ENCODE data around the gene GMDS.

Gene GMDS

GRCh38 chr6:1906609-1907008 lies 338.8 kb downstream of the GMDS start:
- TF ChIP-seq, protein P1, sequence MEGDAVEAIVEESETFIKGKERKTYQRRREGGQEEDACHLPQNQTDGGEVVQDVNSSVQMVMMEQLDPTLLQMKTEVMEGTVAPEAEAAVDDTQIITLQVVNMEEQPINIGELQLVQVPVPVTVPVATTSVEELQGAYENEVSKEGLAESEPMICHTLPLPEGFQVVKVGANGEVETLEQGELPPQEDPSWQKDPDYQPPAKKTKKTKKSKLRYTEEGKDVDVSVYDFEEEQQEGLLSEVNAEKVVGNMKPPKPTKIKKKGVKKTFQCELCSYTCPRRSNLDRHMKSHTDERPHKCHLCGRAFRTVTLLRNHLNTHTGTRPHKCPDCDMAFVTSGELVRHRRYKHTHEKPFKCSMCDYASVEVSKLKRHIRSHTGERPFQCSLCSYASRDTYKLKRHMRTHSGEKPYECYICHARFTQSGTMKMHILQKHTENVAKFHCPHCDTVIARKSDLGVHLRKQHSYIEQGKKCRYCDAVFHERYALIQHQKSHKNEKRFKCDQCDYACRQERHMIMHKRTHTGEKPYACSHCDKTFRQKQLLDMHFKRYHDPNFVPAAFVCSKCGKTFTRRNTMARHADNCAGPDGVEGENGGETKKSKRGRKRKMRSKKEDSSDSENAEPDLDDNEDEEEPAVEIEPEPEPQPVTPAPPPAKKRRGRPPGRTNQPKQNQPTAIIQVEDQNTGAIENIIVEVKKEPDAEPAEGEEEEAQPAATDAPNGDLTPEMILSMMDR (conservative IDR thresholded peaks at IDR 0.05; ENCODE audit: low read depth, low read length), result no peak
- no peaks in the 10 kb centered on the region; the same call in 1 of the 2 replicates for H3K36me3 ChIP-seq (ENCODE audit: insufficient read depth)
- H2AFZ ChIP-seq (ENCODE audit: low read depth), result no peak overlapping the region
- no peaks in the 10 kb centered on the region for H3K27me3 ChIP-seq (ENCODE audit: insufficient read depth, low read depth)
- no peaks in the 10 kb centered on the region for H4K20me1 ChIP-seq (ENCODE audit: insufficient read depth)
- no peak overlapping the region for H3K27ac ChIP-seq
- H3K4me1 ChIP-seq (ENCODE audit: low read depth, poor library complexity, severe bottlenecking), result no peaks in the 10 kb centered on the region
- H3K79me2 ChIP-seq (ENCODE audit: insufficient read depth, low read depth), result no peaks in the 10 kb centered on the region
- no peak overlapping the region for H3K4me3 ChIP-seq (IDR thresholded peaks at IDR 0.05; ENCODE audit: insufficient read depth, low read depth, low read length)
- no peak overlapping the region for H3K4me2 ChIP-seq
- H3K9ac ChIP-seq, result no peak overlapping the region

- H3K27me3 ChIP-seq (ENCODE audit: insufficient read depth, low read depth), result no peaks in the 10 kb centered on the region
- H3K27ac ChIP-seq, result no peak overlapping the region
- no peak overlapping the region for H3K4me2 ChIP-seq
- no peaks in the 10 kb centered on the region for H3K79me2 ChIP-seq (ENCODE audit: insufficient read depth, low read depth)
- no peak overlapping the region for H3K4me3 ChIP-seq (IDR thresholded peaks at IDR 0.05; ENCODE audit: insufficient read depth, low read depth, low read length)
- H2AFZ ChIP-seq (ENCODE audit: low read depth), result no peak overlapping the region
- H4K20me1 ChIP-seq (ENCODE audit: insufficient read depth), result no peaks in the 10 kb centered on the region
- TF ChIP-seq, protein P1 (conservative IDR thresholded peaks at IDR 0.05; ENCODE audit: low read depth, low read length), result no peak
- H3K36me3 ChIP-seq (ENCODE audit: insufficient read depth), result no peaks in the 10 kb centered on the region; the same call in 1 of the 2 replicates
- H3K4me1 ChIP-seq (ENCODE audit: low read depth, poor library complexity, severe bottlenecking), result no peaks in the 10 kb centered on the region
- no peak overlapping the region for H3K9ac ChIP-seq
These were observed 339.4 kb downstream of the GMDS start for GRCh38 chr6:1906014-1906413.

DNA sequence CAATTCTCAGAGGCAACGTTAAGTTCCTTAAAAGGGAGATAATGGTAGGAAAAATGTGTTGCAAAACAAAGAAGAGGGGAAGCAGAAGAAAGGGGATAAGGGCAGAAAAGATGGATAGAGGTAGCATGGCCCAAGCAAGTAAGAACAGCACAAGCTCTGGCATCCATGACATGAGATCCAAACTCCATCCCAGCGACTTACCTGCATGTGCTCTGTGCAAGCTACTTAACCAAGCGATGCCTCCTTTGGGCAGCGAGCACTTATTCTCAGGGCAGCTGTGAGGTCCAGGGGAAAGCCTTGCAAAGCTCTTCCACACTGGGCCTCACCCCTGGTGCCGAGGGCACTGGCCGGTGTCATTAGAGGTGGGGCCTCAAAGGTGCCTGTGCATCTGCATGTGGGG lies 340.5 kb downstream of the GMDS start:
- no peak overlapping the region for H3K9ac ChIP-seq
- no peak overlapping the region for H3K27ac ChIP-seq
- no peaks in the 10 kb centered on the region; the same call in 1 of the 2 replicates for H3K36me3 ChIP-seq (ENCODE audit: insufficient read depth)
- H2AFZ ChIP-seq (ENCODE audit: low read depth), result no peak overlapping the region
- no peaks in the 10 kb centered on the region for H3K79me2 ChIP-seq (ENCODE audit: insufficient read depth, low read depth)
- TF ChIP-seq, protein P1 (conservative IDR thresholded peaks at IDR 0.05; ENCODE audit: low read depth, low read length), result no peak
- H4K20me1 ChIP-seq (ENCODE audit: insufficient read depth), result no peaks in the 10 kb centered on the region
- no peak overlapping the region for H3K4me3 ChIP-seq (IDR thresholded peaks at IDR 0.05; ENCODE audit: insufficient read depth, low read depth, low read length)
- no peaks in the 10 kb centered on the region for H3K4me1 ChIP-seq (ENCODE audit: low read depth, poor library complexity, severe bottlenecking)
- H3K27me3 ChIP-seq (ENCODE audit: insufficient read depth, low read depth), result no peaks in the 10 kb centered on the region
- no peak overlapping the region for H3K4me2 ChIP-seq

GRCh38 chr6:1904466-1904799 lies 341.0 kb downstream of the GMDS start:
- Histone ChIP-seq H3K4me3 (IDR thresholded peaks at IDR 0.05; ENCODE audit: insufficient read depth, low read depth, low read length) (no peak overlapping the region), H3K79me2 (ENCODE audit: insufficient read depth, low read depth) (no peaks in the 10 kb centered on the region), H2AFZ (ENCODE audit: low read depth) (no peak overlapping the region), H3K4me1 (ENCODE audit: low read depth, poor library complexity, severe bottlenecking) (no peaks in the 10 kb centered on the region), H3K36me3 (ENCODE audit: insufficient read depth) (no peaks in the 10 kb centered on the region; the same call in 1 of the 2 replicates), H3K27ac (no peak overlapping the region), H3K4me2 (no peak overlapping the region), H3K9ac (no peak overlapping the region), H4K20me1 (ENCODE audit: insufficient read depth) (no peaks in the 10 kb centered on the region), H3K27me3 (ENCODE audit: insufficient read depth, low read depth) (no peaks in the 10 kb centered on the region)
- TF ChIP-seq, protein P1 (conservative IDR thresholded peaks at IDR 0.05; ENCODE audit: low read depth, low read length), result no peak

Measured in KMS-11 (cell line).